GM18507 (cell line): Measurements from ENCODE around the gene TBL1XR1.

Source experiments
- DNase-seq: peaks from one replicate; pipeline ENCODE4 v3.0.0; 2011; ENCODE audit warnings: low read depth; ENCODE audit not compliant: insufficient read length; ENCODE audit errors: extremely low spot score
- FAIRE-seq: peaks from 2 replicates; lab custom pipeline; 2011; peaks lifted over from hg19 to GRCh38; lab: Jason Lieb, UNC

TBL1XR1 gene

DNA sequence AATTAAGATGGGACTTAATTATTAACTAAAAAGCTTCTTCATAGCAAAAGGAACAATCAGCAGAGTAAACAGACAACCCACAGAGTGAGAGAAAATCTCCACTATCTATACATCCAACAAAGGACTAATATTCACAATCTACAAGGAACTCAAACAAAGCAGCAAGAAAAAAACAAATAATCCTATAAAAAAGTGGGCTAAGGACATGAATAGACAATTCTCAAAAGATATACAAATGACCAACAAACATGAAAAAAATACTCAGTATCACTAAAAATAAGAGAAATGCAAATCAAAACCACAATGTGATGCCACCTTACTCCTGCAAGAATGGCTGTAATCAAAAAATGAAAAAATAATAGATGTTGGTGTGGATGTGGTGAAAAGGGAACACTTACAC is 103.3 kb downstream of the TBL1XR1 start:
- DNase-seq (no peak), FAIRE-seq (no peak)

DNA sequence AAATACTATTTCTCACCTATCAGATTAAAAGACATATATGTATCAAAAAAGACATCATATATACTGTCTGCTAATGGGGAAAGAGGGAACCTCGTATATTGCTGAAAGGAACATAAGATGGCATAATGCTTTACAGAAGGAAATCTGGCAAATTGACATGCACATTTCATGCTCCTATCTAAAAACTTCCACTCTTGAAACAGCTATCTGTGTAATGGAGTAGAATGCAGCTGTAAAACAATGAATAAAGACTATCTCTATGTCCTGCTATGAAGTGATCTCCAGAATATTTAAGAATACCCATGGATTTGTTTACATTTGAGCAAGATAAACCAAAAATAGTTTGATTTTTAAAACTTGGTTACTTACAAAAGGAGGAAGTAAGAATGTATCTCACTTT is 107.4 kb downstream of the TBL1XR1 start:
- FAIRE-seq: no peak
- no peak for DNase-seq

DNA sequence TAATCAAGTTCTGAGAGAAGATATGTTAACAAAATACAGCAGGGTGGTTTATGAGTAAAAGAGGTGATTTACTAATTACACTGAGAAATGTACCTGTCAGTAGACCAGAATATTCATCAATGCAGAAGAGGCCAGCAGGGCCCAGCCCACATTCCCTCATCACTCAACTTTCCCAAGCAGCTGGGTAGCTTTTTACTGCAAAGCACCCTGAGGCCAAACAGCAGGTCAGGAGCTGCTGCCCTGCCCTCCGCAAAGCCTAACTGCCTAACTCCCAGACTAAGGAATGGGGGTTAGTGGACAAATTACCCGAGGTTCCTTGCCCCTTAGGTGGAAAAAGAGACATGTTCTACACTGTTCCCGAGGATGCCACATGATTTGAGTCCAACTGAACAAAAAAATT is 108.2 kb downstream of the TBL1XR1 start:
- FAIRE-seq (no peak), DNase-seq (no peak)

DNA sequence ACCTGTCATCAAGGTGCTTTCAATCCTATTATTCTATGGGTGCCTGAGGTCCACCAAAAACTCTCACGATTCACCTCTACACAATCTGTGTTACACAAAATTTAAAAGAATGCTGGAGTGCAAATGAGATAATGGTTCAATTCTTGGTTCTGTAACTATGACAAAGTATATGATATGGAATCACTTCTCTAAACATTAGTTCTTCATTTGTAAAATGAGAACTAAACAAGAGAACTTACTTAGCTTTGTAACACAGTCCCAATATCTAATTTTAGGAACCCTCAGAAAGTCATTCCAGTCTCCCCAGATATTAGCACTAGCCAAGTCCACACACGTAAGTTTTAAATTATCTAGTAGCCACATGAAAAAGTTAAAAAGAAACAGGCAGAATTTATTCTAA is 111.5 kb downstream of the TBL1XR1 start:
- DNase-seq (no peak), FAIRE-seq (no peak)

DNA sequence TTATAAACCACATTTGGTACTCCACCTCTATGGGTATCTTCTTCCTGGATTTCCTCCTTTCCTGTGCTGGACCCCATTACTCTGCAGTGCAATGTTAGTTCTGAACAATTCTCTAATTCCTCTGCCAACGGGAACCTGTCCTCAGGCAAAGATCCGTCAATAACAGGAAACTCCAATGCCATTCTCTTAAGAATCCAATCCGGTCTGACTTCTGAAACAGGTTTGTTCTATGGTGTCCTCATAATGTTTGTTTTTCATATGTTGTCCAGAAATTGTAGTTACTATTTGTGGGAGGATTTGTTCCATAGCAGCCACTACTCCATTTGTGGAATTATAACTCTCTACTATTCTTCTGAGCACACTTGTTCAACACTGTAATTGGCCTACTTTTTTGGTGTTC is 112.7 kb downstream of the TBL1XR1 start:
- FAIRE-seq (no peak), DNase-seq (no peak)

DNA sequence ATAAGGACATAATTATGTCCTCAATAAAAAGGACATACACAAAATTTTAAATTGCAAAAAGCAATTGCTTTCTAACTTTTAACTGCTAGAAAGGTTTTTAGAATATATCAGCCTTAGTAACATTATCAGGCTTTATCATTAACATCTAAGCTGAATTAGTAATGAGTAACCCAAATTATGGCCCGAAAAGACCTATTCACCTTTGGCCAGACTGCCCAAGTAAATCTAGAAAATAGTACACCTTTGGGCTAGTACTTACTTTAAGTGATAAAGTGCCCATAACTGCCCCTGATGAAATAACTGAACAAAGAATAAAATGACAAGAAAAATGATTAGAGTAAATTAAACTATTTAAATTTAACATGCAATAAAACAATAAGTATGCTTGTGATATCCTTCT is 117.2 kb downstream of the TBL1XR1 start:
- FAIRE-seq: no peak
- DNase-seq: no peak

DNA sequence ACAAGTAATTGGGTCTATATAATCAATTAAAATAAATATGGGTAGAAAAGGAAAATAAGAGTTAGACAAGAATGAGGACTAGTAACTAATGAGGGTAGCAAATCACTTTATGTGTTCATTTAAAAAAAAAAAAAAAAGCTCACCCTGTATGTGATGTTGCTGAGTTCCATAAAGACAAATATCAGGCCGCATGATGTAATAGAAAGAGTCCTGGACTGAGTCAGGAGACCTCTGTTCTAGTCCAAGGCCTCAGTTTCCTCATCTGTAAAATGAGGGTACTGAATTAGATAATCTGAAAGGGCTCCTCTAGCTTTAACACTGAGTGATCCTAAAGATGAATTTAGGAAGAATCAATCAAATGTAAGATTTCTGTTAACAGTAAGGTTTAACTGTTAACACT is 117.6 kb downstream of the TBL1XR1 start:
- no peak for DNase-seq
- no peak for FAIRE-seq

DNA sequence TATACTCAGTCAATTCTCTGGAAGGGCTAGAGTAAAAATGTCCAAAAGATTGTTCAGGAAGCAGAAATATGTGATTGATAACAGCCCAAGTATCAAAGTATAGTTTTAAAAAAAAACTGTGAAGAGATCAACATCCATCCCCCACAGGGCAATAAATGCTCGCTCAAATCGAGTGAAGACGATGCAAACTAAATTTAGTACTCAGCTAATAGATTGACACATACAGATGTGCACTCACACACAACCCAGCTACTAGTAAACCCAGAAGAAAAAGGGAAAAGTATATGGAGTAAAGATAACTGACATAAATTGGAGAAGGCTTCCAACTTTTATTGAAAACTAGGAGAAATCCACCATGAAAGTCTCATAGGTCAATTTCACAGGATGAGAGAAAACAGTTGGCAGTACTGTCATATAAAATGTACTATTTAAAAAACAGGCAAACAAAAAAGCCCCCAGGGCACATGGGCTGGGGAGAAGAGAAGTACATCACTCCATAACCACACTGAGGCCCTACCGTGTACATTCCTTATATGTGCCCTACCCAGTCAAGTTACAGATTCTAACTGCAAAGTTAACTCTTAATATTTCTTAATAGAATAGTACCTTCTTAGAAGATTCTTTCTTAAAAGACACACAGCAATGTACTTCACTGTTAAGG is 125.7 kb downstream of the TBL1XR1 start:
- DNase-seq (no peak), FAIRE-seq (no peak)

DNA sequence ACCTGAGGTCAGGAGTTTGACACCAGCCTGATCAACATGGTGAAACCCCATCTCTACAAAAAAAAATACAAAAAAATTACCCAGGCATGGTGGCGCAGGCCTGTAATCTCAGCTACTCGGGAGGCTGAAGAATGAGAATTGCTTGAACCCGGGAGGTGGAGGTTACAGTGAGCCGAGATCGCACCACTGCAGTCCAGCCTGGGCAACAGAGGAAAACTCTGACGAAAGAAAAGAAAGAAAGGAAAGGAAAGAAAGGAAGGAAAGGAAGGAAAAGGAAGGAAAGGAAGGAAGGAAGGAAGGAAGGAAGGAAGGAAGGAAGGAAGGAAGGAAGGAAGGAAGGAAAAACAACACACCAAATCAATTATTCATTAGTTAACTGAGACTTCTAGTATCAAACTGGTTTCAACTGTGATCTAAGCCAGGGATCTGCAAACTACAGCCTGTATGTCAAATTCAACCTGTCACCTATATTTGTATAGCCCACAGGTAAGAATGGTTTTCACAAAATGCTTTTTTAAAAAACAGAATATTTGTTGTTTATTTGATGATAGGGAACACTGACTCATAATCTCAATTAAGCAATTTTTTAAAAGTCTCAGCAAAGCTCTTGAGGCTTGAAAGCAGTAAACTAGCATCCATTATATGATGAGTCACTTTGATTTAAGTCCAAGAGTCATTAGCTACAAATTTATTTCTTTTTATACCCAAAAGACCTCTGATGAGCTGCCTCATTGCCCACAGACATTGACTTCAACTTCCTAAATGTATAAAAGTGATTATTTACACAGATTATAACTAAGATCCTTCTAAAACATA is 127.6 kb downstream of the TBL1XR1 start:
- no peak for FAIRE-seq
- DNase-seq: no peak

DNA sequence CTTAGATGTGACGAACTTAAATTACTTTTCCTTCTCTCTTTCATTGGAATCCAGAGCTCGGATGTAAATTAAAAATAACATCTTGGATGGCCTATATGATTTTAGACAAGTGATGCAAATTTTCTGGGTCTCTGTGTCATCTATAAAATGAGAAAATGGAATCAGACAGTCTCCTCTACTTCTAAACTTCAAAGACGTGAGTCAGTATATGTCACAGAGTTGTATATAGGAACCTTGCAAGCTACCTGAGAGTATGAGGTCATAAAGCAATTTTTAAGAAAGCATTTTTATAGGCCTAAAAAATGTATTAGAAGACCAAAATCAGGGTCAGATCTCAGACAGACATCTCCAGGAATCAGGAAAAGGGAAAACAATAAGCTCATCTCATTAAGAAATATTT is 128.3 kb downstream of the TBL1XR1 start:
- DNase-seq (no peak), FAIRE-seq (no peak)

DNA sequence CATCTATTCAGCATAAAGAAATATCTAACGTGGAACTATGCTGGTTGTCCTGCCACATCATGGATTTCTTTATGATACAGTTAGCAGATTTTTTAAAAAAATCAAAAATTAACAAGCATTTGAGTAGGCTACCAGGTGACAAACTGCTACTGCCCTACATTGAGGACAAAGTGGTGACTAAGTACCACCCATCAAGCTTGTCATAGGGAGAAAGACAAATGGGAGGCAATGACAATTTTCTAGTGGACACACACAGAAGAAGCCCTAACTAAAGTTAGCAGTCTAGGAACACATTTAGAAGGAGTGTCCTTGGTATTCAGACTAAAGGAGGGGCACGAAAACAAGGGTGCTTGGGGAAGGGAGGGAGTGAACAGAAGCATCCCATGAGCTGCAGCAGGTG is 131.2 kb downstream of the TBL1XR1 start:
- DNase-seq (no peak), FAIRE-seq (no peak)

DNA sequence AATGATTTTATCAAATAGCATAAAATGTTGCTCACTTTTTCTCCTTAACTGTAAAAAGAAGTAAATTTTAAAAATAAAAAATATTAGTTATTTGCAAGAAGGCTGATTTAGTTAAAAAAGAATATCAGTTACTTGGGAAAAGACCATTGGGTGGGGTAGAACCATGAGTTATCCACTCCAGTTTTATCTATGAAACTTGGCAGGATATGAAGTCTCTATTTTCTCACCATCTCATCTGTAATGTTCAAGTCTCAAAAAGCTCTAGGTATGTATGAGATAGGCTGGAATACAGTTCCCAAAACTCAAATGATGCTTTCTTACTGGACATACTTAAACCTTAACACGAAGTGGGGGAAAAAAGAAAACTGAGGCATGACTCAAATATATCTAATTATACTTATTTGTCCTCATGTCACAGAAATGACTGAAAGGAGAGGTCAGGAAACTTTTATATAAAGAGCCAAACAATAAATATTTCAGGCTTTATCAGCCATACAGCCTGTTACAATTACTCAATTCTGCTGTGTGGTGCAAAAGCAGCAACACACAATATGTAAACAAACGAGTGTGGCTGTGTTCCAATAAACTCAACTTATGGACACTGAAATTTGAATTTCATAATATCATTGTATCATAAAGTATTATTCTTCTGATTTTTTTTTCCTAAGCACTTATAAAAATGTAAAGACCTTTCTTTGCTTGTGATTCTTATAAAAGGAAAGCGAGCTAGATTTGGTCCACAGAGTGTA is 131.8 kb downstream of the TBL1XR1 start:
- no peak for FAIRE-seq
- DNase-seq: no peak

DNA sequence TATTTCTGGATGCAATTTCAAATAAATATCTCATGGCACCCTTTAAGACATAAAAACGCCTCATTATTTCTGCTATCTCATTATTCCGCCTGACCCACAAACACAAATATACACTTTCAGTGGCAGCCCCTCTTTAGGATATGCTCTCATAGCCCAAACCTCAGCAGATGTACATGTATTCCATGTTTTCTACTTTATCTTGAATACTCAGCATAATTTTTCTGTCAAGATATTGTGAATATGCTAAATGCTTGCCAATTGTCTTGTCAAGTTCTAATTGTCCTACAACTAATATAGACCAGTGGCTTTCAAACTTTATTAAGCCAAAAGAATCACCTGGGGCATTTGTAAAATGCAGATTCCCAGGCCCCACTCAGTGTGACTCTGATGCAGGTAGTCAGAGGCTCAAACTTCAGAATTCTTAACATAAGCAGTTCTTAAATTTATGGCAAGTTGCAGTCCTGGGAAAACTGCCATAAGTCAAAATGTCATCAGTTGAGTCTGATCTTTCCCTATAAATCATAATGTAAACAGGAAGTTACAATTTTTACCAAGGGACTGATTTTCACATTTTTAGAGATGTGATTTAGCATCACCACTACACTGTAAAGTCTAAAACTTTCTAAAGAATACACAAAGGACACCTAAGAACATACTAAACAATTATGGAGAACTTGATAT is 135.1 kb downstream of the TBL1XR1 start:
- DNase-seq (no peak), FAIRE-seq (peak; percentile 12)

DNA sequence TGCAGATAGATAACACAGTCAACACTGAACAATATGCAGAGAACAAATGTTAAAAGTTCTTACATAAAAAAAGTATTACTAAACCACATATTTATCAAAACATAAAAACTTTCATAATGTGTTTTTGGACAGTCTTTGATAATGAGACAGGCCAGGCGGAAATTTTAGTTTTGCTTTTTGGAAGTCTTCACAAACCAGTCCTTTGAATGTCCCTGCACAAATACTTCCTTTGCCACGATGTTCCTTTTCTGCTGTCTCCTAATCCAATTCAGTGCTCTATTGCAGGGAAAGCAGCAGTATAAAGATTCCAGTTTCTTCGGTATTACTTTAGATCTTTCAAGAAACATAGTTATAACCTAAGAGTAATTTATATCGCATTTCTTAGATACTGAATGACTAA is 135.9 kb downstream of the TBL1XR1 start:
- DNase-seq: no peak
- no peak for FAIRE-seq

DNA sequence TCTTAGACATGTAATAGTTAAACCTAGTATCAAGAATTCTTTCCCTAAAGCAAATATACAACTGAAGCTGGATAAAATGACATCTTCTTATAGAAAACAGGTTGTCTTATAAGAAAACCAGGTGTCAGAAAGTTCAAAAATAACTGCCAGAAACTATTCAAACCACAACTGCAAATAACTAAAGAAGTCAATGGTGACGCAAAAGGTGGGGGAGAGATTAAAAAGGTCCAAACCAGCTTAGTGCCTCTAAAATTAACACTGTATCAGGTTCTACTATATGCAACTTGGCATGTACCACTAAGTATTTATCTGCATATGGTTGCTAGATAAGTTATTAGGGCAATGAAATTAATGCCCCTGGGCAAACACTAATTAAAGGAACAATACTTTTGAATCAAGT is 136.8 kb downstream of the TBL1XR1 start:
- no peak for FAIRE-seq

DNA sequence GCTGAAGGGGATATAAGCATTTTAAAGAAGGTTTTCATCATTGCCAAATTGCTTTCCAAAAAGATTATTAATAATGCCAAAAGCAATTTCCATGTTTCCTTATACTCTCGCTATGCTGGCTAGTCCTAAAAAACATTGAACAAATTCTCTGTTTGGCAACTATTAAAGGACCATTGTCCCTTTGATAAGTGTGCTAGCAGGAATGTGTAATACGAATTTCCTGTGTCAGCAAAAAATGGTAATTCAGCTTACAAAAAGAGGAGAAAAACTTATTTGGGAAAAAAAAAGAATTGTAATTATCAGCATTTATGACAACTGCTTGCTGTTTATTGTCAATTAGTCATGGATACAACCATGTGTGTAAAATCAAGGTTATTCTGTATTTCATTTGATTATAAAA is 138.6 kb downstream of the TBL1XR1 start:
- FAIRE-seq: no peak
- no peak for DNase-seq

More for the DNA sequence above, 136.8 kb downstream of the TBL1XR1 start:
- DNase-seq: no peak

DNA sequence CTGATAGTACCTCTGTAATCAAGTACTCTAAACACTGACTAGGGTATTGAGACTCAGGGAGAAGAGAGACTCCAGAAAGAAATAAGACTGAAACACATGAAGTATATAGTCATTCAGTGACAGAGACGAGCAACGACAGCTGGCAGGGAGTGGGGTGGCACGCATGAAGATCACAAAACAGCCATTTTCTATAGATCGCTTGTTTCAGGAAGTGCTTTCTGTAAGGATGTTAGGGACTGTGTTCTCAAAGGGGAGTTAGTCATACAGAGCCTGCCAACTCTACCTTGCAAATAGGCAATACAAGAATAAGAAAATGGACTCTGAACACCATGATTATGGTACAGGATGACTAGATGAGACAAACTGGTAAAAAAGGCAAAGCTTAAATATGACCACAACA is 139.5 kb downstream of the TBL1XR1 start:
- DNase-seq (peak; percentile 29), FAIRE-seq (peak; percentile 81)

DNA sequence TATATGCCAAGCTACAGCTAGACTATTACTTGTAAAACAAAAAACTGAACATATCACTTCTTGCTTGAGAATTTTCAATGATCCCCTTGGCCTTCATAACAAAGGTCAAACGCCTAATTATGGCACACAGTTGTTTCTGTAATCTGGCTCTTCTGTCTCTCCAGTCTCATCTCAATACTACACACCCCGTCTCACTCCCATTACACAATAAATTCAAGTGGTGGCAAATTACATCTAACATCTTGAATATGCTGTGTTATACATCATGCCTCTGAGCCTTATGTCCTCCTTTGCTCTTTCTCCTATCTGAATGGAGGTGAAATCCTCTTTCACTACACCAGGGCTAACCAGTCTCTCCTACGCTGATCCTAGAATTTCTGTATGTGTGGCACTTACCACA is 140.4 kb downstream of the TBL1XR1 start:
- no peak for DNase-seq
- FAIRE-seq: no peak

DNA sequence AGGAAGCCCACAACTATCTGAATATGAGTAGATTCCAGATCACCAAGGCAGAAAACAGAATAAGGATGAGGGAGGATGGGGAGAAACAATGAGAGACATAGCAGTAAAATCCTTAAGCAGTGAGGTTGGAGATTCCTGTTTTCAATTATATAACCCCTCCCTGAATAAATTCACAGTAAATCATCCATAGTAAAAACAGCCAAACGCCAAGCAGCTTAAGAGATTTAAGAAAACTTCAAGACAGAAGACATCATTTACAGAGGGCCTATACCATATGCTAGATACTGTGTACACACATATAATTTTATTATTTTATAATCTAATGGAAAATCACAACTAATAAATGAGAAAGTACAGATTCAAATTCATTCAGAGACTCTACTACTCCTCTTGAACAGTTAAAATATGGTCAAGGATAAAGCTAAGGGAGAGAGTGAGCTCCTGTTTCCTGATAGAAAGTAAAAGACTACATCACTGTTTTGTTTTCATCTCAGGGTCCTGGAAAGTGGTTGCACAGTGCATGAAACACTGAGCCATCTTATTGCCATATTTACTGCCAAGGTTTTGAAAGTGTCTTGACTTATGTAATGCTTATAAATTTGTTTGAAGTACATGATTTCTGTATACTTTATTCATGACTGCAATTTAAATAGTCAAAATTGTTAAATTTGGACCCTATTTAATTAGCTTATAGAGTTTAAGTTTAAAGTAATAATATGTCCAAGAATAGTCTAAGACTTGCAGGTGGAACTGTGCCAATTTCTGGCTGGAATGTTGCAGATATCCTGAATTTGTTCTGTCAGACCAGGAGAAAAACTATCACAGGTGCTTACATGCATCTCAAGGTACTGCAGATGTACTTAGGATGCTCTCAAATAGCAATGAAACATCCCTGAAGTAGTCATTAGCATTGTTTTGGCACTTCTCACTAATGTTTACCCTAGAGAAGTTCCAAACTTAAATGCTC is 141.4 kb downstream of the TBL1XR1 start:
- FAIRE-seq (no peak), DNase-seq (no peak)
